Raji (cell line): ENCODE data around the gene KCNIP1.

Experiments used
- POLR2A ChIP-seq: IDR thresholded peaks from 2 replicates; pipeline ENCODE4 v1.6.1; 2011; ENCODE audit warnings: low read depth, low read length, control low read depth; ENCODE audit not compliant: insufficient read depth

Gene KCNIP1

DNA sequence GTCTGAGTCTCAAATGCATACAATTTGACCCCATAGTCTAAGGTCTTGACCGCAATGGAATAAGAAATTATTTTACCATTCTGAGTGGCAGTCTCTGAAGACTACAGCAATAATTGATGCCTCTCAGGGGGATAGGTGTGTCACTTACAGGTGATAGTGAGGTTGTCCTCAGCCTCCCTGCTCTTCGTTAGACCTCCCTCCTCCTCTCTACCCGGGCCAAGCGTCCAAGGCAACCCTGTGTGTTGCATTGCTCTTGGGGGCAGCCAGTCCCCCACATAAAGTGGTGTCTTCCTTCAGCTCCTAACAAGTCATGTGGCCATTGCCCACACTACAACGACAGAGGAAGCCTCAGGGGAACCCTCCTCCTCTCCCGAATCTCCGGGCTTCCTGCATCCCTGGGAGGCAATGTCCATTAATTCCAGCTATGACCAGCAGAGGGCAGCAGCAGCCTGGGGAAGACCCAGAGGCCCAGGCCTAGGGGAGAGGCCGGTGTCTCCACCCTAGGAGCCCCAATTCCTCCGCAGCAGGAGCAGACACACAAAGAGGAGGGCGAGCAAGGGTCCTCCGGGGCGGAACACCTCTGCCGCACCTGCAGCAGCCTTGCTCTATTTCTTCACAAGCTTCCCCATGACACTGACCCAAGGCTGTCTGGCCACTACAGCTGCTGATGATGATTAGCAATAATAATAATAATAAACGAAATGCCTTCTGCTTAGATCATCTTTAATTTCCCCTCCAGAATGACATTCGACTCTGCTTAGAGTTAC lies 134.8 kb downstream of the KCNIP1 start:
- TF ChIP-seq POLR2A = no peak

GRCh38 chr5:170639221-170639925 lies 135.6 kb downstream of the KCNIP1 start:
- no peak for TF ChIP-seq POLR2A

- TF ChIP-seq POLR2A = no peak
These were observed 137.1 kb downstream of the KCNIP1 start for GRCh38 chr5:170640731-170641588.

GRCh38 chr5:170641589-170642031 lies 137.8 kb downstream of the KCNIP1 start:
- no peak for TF ChIP-seq POLR2A

GRCh38 chr5:170642066-170642735 lies 138.4 kb downstream of the KCNIP1 start:
- no peak for TF ChIP-seq POLR2A

DNA sequence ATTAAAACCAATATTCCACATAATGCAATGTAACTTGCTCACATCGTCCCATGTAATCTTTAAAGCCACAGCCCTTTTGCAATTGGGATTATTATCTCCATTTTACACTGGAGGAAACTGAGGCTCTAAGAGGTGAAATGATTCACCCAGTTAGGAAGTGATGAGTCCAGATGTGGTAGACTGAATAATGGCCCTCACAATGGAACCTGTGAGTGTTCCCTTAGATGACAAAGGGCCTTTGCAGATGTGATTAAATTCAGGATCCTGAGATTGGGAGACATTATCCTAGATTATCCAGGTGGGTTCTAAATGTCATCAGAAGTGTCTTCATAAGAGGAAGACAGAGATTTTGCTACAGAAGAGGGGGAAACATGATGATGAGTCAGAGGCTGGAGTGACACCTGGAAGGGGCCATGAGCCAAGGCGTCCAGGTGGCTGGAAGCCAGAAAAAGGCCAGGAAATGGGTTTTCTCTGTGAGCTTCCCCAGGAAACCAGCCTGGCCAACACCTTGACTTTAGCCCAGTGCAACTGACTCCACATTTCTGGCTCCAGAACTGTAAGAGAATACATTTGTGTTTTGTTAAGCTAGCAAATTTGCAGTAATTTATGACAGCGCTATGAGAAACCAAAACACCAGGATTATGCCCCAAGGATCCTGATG lies 139.1 kb downstream of the KCNIP1 start:
- no peak for TF ChIP-seq POLR2A

GRCh38 chr5:170643591-170643990 lies 139.8 kb downstream of the KCNIP1 start:
- TF ChIP-seq POLR2A = no peak

GRCh38 chr5:170644501-170644900 lies 140.7 kb downstream of the KCNIP1 start:
- TF ChIP-seq POLR2A = no peak

DNA sequence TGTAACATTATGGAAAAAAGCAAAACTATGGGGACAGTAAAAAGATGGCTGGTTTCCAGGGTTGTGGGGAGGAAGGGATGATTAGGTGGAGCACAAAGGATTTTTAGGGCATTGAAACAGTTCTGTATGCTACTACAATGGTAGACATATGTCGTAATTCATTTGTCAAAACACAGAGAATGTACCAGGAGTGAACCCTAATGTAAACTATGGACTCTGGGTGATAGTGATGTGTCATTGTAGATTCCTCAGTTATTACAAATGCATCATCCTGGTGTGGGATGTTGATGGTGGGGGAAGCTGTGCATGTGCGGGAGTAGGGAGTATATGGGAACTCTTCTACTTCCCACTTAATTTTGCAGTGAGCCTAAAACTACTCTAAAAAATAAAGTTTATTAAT lies 144.7 kb downstream of the KCNIP1 start:
- no peak for TF ChIP-seq POLR2A

- TF ChIP-seq POLR2A = no peak
These were observed 147.0 kb downstream of the KCNIP1 start for GRCh38 chr5:170650850-170651249.

- TF ChIP-seq POLR2A = no peak
These were observed 147.9 kb downstream of the KCNIP1 start for GRCh38 chr5:170651604-170652277.

DNA sequence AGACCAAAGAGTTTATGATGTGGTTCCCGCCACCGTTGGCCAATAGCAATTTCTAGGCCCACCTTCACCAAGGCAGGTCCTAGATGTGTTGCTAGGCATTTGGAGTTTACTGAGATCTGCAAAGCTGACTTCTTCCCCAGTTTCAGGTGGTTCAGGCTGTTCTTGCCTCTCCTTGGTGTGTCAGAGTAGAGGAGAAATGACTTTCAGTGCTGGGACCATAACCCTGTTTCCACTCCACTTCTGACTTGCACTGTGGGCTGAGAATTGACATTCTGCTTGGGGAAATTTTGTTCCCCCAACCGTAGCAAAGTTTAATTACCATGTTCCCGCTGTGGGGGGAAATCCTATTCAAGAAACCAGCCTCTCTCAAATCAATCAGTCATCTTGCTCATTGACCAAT lies 151.7 kb downstream of the KCNIP1 start:
- no peak for TF ChIP-seq POLR2A

- no peak for TF ChIP-seq POLR2A
These were observed 152.1 kb downstream of the KCNIP1 start for GRCh38 chr5:170655920-170656319.

GRCh38 chr5:170656346-170656745 lies 152.5 kb downstream of the KCNIP1 start:
- no peak for TF ChIP-seq POLR2A
